Glutamatergic neuron (in vitro differentiated cells): ENCODE data around the gene STX17. TPM values are rescaled to one million over a fixed set of nuclear protein-coding genes. Genes with fewer than 3 reads are reported as not detected.
"Not testable (repeated sequence)": the region's sequence is repeated elsewhere in the genome, so short reads cannot be mapped to it uniquely, and the experiment has no call there.

Experiments used
- DNase-seq: peaks from one replicate; pipeline ENCODE4 v3.0.0; 2022
- H3K27ac Mint-ChIP-seq: one replicate; pipeline ENCODE4 v1.8.0; 2020; ENCODE audit warnings: mild to moderate bottlenecking, mixed read lengths, inconsistent platforms; ENCODE audit not compliant: unreplicated experiment
- H3K27me3 Mint-ChIP-seq: one replicate; pipeline ENCODE4 v1.8.0; 2020; ENCODE audit warnings: mild to moderate bottlenecking, moderate library complexity, mixed read lengths, inconsistent platforms; ENCODE audit not compliant: unreplicated experiment
- H3K36me3 Mint-ChIP-seq: one replicate; pipeline ENCODE4 v1.8.0; 2020; ENCODE audit warnings: mild to moderate bottlenecking, mixed read lengths, inconsistent platforms; ENCODE audit not compliant: unreplicated experiment
- H3K4me1 Mint-ChIP-seq: one replicate; pipeline ENCODE4 v1.8.0; 2020; ENCODE audit warnings: mild to moderate bottlenecking, low read depth, mixed read lengths, inconsistent platforms; ENCODE audit not compliant: unreplicated experiment
- H3K4me3 Mint-ChIP-seq: one replicate; pipeline ENCODE4 v1.8.0; 2020; ENCODE audit warnings: mild to moderate bottlenecking, mixed read lengths, inconsistent platforms; ENCODE audit not compliant: unreplicated experiment
- H3K9me3 Mint-ChIP-seq: one replicate; pipeline ENCODE4 v1.8.0; 2020; ENCODE audit warnings: mild to moderate bottlenecking, moderate library complexity, mixed read lengths, inconsistent platforms; ENCODE audit not compliant: unreplicated experiment
- total RNA-seq: library from RNA; stranded (reverse); fragmentation: NEBNext Ultra II Directional; extraction: Animal tissue kit (Norgen Biotek cat#: 25700); gene quantifications from one replicate; pipeline ENCODE4 v1.2.1, GENCODE V29; 2021; ENCODE audit not compliant: unreplicated experiment
- TF ChIP-seq, protein P1 (sequence below): fragments of 200-600 bp; sonication (generic); IDR thresholded peaks from one replicate; pipeline ENCODE4 v1.5.0; 2021; ENCODE audit not compliant: partially characterized antibody, unreplicated experiment

Gene STX17
- total RNA-seq, 1 donor from 2014 or later: 14.1 TPM

DNA sequence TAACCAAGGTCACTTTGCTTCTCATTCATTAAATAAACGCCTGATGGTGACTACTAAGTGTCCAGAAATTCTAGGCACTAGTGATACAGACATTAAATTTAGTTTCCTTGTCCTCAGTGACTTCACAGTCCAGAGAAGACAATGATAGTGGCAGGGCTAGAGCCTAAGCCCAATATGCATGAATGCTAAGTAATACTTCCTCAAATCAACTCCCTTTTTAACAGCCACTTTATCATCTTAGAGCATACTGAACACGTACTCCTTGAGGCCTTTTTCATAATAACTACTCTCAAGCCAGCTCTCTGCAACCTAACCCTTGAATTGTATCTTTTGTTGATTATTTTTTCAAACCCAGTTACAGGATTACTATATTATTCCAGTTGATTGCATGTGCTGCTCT, 74.1 kb downstream of the STX17 start:
- peaks cover 2% of the 10 kb centered on the region for H3K4me1 Mint-ChIP-seq
- TF ChIP-seq, protein P1, sequence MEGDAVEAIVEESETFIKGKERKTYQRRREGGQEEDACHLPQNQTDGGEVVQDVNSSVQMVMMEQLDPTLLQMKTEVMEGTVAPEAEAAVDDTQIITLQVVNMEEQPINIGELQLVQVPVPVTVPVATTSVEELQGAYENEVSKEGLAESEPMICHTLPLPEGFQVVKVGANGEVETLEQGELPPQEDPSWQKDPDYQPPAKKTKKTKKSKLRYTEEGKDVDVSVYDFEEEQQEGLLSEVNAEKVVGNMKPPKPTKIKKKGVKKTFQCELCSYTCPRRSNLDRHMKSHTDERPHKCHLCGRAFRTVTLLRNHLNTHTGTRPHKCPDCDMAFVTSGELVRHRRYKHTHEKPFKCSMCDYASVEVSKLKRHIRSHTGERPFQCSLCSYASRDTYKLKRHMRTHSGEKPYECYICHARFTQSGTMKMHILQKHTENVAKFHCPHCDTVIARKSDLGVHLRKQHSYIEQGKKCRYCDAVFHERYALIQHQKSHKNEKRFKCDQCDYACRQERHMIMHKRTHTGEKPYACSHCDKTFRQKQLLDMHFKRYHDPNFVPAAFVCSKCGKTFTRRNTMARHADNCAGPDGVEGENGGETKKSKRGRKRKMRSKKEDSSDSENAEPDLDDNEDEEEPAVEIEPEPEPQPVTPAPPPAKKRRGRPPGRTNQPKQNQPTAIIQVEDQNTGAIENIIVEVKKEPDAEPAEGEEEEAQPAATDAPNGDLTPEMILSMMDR: no peak
- DNase-seq: no peak
- H3K4me3 Mint-ChIP-seq: no peak overlapping the region
- peaks cover 1% of the 10 kb centered on the region for H3K9me3 Mint-ChIP-seq
- no peaks in the 10 kb centered on the region for H3K27me3 Mint-ChIP-seq
- no peak overlapping the region for H3K27ac Mint-ChIP-seq
- no peaks in the 10 kb centered on the region for H3K36me3 Mint-ChIP-seq

DNA sequence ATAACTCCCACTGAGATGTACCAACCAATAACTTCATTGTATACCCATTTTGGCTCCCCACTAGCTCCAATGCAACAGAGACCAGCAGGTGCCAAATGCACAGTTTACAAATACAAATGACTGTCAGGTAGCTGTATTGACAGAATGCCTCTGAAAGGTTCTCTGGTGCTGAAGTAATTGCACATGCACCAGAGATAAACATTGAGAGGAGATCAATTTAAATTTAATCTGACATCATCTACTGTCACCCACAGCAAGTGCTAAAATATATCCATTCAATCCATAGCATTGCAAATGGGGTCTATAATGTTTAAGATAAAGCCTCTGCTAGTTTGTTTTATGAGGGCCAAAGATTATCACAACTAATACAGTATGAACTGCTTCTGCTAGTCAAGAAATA, 80.2 kb downstream of the STX17 start:
- Mint-ChIP-seq H3K36me3 (peaks cover 22% of the 10 kb centered on the region), H3K27ac (peak overlapping the region; percentile 54), H3K4me3 (no peak overlapping the region), H3K27me3 (no peaks in the 10 kb centered on the region), H3K9me3 (peaks cover 4% of the 10 kb centered on the region), H3K4me1 (no peaks in the 10 kb centered on the region)
- TF ChIP-seq, protein P1: no peak
- no peak for DNase-seq

DNA sequence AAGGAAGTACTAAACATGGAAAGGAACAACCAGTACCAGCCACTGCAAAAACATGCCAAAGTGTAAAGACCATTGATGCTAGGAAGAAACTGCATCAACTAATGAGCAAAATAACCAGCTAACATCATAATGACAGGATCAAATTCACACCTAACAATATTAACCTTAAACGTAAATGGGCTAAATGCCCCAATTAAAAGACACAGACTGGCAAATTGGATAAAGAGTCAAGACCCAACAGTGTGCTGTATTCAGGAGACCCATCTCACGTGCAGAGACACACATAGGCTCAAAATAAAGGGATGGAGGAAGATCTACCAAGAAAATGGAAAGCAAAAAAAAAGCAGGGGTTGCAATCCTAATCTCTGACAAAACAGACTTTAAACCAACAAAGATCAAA, 84.1 kb downstream of the STX17 start:
- H3K4me3 Mint-ChIP-seq, DNase-seq, H3K27me3 Mint-ChIP-seq, H3K9me3 Mint-ChIP-seq, H3K4me1 Mint-ChIP-seq, H3K27ac Mint-ChIP-seq: not testable (repeated sequence)
- peaks cover 36% of the 10 kb centered on the region for H3K36me3 Mint-ChIP-seq

DNA sequence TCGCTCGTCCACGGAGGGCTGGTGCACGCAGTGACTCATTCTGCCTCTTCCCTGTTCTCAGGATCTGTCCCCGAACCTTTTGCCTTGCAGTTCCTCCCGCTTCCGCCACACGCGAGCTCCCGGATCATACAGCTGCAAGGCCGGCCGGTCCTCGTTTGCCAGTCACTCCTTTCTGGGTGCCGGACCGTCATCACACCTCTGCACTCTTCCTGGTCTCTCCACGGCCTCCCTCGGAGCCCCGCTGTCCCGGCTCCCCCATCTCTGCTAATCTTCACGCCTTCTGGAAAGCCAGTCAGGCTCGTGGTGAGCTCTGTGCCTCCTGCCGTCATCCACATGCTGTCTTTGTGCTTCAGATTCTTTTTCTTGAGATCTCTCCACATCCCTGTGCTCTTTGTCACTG, 91.8 kb downstream of the STX17 start:
- H3K27ac Mint-ChIP-seq: peak overlapping the region; percentile 53
- H3K4me1 Mint-ChIP-seq: peaks cover 1% of the 10 kb centered on the region
- TF ChIP-seq, protein P1: no peak
- peaks cover 11% of the 10 kb centered on the region for H3K9me3 Mint-ChIP-seq
- H3K27me3 Mint-ChIP-seq: no peaks in the 10 kb centered on the region
- DNase-seq: no peak
- peak overlapping the region; percentile 30 for H3K4me3 Mint-ChIP-seq
- H3K36me3 Mint-ChIP-seq: peaks cover 33% of the 10 kb centered on the region

DNA sequence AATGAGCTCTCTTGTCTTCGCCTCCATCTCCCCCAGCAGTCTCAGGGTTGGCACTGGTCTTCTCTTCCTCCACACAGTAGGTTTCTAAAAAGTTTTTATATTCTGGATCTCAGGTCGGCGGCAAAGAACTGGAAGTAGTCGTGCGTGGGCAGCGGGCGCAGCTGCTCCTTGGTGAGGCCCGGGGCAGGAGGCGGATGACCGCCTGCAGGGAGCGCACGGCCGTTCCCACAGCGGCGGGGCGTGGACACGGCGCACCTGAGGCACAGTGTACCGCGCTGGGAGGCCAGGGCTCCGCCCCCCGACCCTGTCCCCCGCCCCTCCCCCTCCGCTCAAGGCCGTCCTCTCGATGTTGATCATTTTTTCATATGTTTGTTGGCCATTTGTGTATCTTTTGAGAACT, 92.4 kb downstream of the STX17 start:
- H3K9me3 Mint-ChIP-seq: peaks cover 7% of the 10 kb centered on the region
- no peaks in the 10 kb centered on the region for H3K27me3 Mint-ChIP-seq

More for the DNA sequence above, 92.4 kb downstream of the STX17 start:
- TF ChIP-seq, protein P1: no peak
- no peak overlapping the region for H3K4me3 Mint-ChIP-seq
- no peak for DNase-seq
- peaks cover 34% of the 10 kb centered on the region for H3K36me3 Mint-ChIP-seq
- H3K27ac Mint-ChIP-seq: no peak overlapping the region
- peaks cover 1% of the 10 kb centered on the region for H3K4me1 Mint-ChIP-seq
